Neural cell (in vitro differentiated cells): ENCODE data around the gene ATP11A. TPM values are rescaled to one million over a fixed set of nuclear protein-coding genes. Genes with fewer than 3 reads are reported as not detected.

Experiments
- H2AFZ ChIP-seq: fragments of 200-600, 300-800 bp; sonication (generic), shearing (Covaris generic); 2 replicates; pipeline ENCODE4 v1.6.0; 2014; ENCODE audit warnings: low read depth, mild to moderate bottlenecking, antibody characterized with exemption, low read length, moderate library complexity
- H3F3A ChIP-seq: fragments of 200-600 bp; shearing (Covaris generic); 2 replicates; pipeline ENCODE4 v1.6.1; 2016; ENCODE audit warnings: mild to moderate bottlenecking, moderate library complexity, mixed read lengths, antibody characterized with exemption, low read length; ENCODE audit not compliant: insufficient read depth, poor library complexity, severe bottlenecking
- H3K27ac ChIP-seq: fragments of 200-600, 300-800 bp; sonication (generic), shearing (Covaris generic); 2 replicates; pipeline ENCODE4 v1.5.1; 2014; ENCODE audit warnings: mild to moderate bottlenecking, low read length, moderate library complexity
- H3K27me3 ChIP-seq: fragments of 300-800, 200-600 bp; sonication (generic), shearing (Covaris generic); 2 replicates; pipeline ENCODE4 v1.6.0; 2014; ENCODE audit warnings: mild to moderate bottlenecking, low read depth, low read length, moderate library complexity; ENCODE audit not compliant: insufficient read depth
- H3K36me3 ChIP-seq: fragments of 300-800, 200-600 bp; sonication (generic), shearing (Covaris generic); 2 replicates; pipeline ENCODE4 v1.5.1; 2014; ENCODE audit warnings: mild to moderate bottlenecking, antibody characterized with exemption, low read length, moderate library complexity; ENCODE audit not compliant: insufficient read depth
- H3K4me2 ChIP-seq: fragments of 300-800, 200-600 bp; sonication (generic), shearing (Covaris generic); 2 replicates; pipeline ENCODE4 v1.6.0; 2014; ENCODE audit warnings: mild to moderate bottlenecking, low read length
- H3K4me3 ChIP-seq: fragments of 300-800, 200-600 bp; sonication (generic), shearing (Covaris generic); 2 replicates; pipeline ENCODE4 v1.5.1; 2014; ENCODE audit warnings: mild to moderate bottlenecking, low read length, moderate library complexity
- H3K79me2 ChIP-seq: fragments of 200-600 bp; shearing (Covaris generic); replicated peaks from 2 replicates; pipeline ENCODE4 v1.6.0; 2014; ENCODE audit warnings: mild to moderate bottlenecking, low read length, moderate library complexity; ENCODE audit not compliant: insufficient read depth
- H3K9ac ChIP-seq: fragments of 300-800, 200-600 bp; sonication (generic), shearing (Covaris generic); 2 replicates; pipeline ENCODE4 v1.6.1; 2016; ENCODE audit warnings: mild to moderate bottlenecking, low read length, mixed read lengths
- H3K9me2 ChIP-seq: fragments of 200-600 bp; shearing (Covaris generic); 2 replicates; pipeline ENCODE4 v1.6.1; 2016; ENCODE audit warnings: mild to moderate bottlenecking, low read length, mixed read lengths; ENCODE audit not compliant: insufficient read depth
- H3K9me3 ChIP-seq: fragments of 200-600, 300-800 bp; sonication (generic), shearing (Covaris generic); 2 replicates; pipeline ENCODE4 v1.6.1; 2016; ENCODE audit warnings: mild to moderate bottlenecking, mixed run types, low read length, moderate library complexity, mixed read lengths
- H4K20me1 ChIP-seq: fragments of 200-600 bp; shearing (Covaris generic); 2 replicates; pipeline ENCODE4 v1.6.1; 2016; ENCODE audit warnings: mild to moderate bottlenecking, mixed run types; ENCODE audit not compliant: insufficient read depth
- EP300 ChIP-seq: fragments of 450-650 bp; conservative IDR thresholded peaks from 2 replicates; pipeline ENCODE4 v1.6.1; 2014; ENCODE audit warnings: antibody characterized with exemption, mild to moderate bottlenecking, moderate library complexity; ENCODE audit not compliant: poor library complexity, severe bottlenecking
- EZH2 ChIP-seq: fragments of 200-600, 300-800 bp; shearing (Covaris generic), sonication (generic); IDR thresholded peaks from 2 replicates; pipeline ENCODE4 v1.6.1; 2014; ENCODE audit warnings: antibody characterized with exemption, low read length, borderline replicate concordance, mild to moderate bottlenecking; ENCODE audit not compliant: insufficient read depth, poor library complexity, severe bottlenecking
- MXI1 ChIP-seq: fragments of 450-650 bp; conservative IDR thresholded peaks from 2 replicates; pipeline ENCODE4 v1.6.1; 2014; ENCODE audit warnings: antibody characterized with exemption, mild to moderate bottlenecking; ENCODE audit not compliant: poor library complexity, severe bottlenecking
- POLR2AphosphoS5 ChIP-seq: IDR thresholded peaks from 2 replicates; pipeline ENCODE4 v1.6.1; 2012
- RAD21 ChIP-seq: fragments of 450-650 bp; conservative IDR thresholded peaks from 2 replicates; pipeline ENCODE4 v1.6.1; 2014; ENCODE audit warnings: antibody characterized with exemption, mild to moderate bottlenecking, moderate library complexity
- SMC3 ChIP-seq: fragments of 450-650 bp; conservative IDR thresholded peaks from 2 replicates; pipeline ENCODE4 v1.6.1; 2014; ENCODE audit warnings: antibody characterized with exemption, mild to moderate bottlenecking, moderate library complexity; ENCODE audit not compliant: poor library complexity
- TAF1 ChIP-seq: IDR thresholded peaks from 2 replicates; pipeline ENCODE4 v1.6.1; 2012; ENCODE audit warnings: low read depth
- polyA plus RNA-seq: library from polyadenylated mRNA; depleted of rRNA; stranded (reverse); fragments of >200 nt; gene quantifications from 2 replicates; pipeline ENCODE4 v1.2.3, GENCODE V29; 2014
- TF ChIP-seq, protein P1 (sequence below): fragments of 450-650 bp; IDR thresholded peaks from 2 replicates; pipeline ENCODE4 v1.5.1; 2014; ENCODE audit warnings: antibody characterized with exemption, mild to moderate bottlenecking, moderate library complexity; ENCODE audit not compliant: poor library complexity, severe bottlenecking
- TF ChIP-seq, protein P2 (sequence below): IDR thresholded peaks from 2 replicates; pipeline ENCODE4 v1.6.1; 2012; ENCODE audit warnings: borderline replicate concordance

Gene ATP11A
- polyA plus RNA-seq, 1 donor from 2014 or later = 3.0 TPM

DNA sequence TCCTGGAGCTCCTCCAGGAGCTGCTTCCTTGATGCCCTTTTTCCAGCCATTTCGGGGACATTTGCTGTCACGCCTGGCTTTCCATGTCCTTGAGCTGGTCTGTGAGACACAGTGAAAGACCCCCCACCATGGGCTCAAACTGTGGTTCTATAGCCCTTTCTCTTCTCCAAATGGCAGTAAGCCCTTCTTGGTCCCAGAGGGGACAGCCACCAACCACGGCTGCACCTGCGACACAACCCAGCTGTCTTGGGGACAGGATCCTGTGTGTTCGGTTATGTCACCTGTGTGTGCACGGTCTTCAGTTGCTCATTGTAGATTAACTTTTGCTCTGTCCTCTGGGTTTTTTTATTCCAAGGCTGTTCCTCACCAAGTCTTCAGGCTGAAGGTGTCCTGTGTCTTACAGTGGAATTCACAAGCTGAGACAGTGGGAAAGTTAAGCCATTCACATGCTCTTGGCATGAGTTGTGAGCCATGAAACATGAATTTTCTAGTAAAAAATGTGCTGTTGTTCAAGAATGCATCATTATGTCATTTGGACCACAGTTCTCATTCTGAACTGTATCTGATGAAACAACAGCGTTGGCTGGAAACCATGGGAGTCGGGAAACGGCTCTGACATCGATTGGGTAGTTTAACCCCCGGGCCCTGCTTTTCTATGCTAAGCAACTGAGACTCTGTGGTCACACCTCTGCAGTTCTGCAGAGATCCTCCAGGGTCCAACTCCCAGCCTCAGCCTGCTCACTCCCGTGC lies 149.7 kb downstream of the ATP11A start:
- H3K36me3 ChIP-seq = peaks cover 5% of the 10 kb centered on the region

DNA sequence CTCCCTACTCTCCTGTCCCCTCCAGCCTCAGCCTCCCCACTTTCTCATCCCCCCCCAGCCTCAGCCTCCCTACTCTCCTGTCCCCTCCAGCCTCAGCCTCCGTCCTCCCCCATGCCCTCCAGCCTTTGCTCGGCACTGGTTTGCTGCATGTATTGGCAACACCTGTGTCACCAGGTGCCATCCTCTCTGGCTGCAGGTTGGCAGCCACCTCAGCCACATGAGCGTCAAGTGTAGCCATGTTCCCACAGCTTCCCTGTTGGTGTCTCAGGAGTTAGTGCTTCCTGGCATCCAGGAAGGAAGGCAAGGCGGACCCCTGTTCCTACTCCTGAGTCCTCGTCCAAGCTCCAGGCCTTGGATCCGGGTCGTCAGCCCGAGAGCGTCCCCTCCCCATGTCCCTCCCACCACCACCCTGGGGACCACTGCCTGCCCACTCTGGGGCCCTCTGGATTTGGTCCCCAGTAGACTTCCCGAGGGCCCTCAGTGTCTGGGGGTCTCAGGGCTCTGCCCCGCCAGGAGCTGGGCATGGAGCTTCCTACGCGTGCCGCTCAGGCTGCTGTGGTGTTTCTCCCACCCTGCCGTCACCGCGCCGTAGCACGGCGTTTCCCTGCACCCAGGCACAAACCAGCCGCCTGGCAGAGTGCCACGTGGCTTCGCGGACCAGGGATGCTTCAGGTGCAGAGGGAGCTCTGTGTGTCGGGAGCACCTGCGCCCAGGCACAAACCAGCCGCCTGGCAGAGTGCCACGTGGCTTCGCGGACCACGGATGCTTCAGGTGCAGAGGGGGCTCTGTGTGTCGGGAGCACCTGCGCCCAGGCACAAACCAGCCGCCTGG lies 150.8 kb downstream of the ATP11A start:
- Histone ChIP-seq H4K20me1 (no peaks in the 10 kb centered on the region), H3K9me2 (no peaks in the 10 kb centered on the region), H3K4me3 (no peak overlapping the region), H3K79me2 (no peaks in the 10 kb centered on the region), H3K27ac (no peak overlapping the region), H3K4me2 (no peak overlapping the region), H3K9me3 (no peaks in the 10 kb centered on the region), H3F3A (no peaks in the 10 kb centered on the region), H3K27me3 (no peaks in the 10 kb centered on the region), H3K36me3 (no peaks in the 10 kb centered on the region), H2AFZ (no peak overlapping the region), H3K9ac (no peak overlapping the region)
- TF ChIP-seq SMC3 = no peak
- no peak for TF ChIP-seq EP300
- TF ChIP-seq EZH2 = no peak
- TF ChIP-seq, protein P1, sequence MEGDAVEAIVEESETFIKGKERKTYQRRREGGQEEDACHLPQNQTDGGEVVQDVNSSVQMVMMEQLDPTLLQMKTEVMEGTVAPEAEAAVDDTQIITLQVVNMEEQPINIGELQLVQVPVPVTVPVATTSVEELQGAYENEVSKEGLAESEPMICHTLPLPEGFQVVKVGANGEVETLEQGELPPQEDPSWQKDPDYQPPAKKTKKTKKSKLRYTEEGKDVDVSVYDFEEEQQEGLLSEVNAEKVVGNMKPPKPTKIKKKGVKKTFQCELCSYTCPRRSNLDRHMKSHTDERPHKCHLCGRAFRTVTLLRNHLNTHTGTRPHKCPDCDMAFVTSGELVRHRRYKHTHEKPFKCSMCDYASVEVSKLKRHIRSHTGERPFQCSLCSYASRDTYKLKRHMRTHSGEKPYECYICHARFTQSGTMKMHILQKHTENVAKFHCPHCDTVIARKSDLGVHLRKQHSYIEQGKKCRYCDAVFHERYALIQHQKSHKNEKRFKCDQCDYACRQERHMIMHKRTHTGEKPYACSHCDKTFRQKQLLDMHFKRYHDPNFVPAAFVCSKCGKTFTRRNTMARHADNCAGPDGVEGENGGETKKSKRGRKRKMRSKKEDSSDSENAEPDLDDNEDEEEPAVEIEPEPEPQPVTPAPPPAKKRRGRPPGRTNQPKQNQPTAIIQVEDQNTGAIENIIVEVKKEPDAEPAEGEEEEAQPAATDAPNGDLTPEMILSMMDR = no peak
- no peak for TF ChIP-seq POLR2AphosphoS5
- TF ChIP-seq, protein P2, sequence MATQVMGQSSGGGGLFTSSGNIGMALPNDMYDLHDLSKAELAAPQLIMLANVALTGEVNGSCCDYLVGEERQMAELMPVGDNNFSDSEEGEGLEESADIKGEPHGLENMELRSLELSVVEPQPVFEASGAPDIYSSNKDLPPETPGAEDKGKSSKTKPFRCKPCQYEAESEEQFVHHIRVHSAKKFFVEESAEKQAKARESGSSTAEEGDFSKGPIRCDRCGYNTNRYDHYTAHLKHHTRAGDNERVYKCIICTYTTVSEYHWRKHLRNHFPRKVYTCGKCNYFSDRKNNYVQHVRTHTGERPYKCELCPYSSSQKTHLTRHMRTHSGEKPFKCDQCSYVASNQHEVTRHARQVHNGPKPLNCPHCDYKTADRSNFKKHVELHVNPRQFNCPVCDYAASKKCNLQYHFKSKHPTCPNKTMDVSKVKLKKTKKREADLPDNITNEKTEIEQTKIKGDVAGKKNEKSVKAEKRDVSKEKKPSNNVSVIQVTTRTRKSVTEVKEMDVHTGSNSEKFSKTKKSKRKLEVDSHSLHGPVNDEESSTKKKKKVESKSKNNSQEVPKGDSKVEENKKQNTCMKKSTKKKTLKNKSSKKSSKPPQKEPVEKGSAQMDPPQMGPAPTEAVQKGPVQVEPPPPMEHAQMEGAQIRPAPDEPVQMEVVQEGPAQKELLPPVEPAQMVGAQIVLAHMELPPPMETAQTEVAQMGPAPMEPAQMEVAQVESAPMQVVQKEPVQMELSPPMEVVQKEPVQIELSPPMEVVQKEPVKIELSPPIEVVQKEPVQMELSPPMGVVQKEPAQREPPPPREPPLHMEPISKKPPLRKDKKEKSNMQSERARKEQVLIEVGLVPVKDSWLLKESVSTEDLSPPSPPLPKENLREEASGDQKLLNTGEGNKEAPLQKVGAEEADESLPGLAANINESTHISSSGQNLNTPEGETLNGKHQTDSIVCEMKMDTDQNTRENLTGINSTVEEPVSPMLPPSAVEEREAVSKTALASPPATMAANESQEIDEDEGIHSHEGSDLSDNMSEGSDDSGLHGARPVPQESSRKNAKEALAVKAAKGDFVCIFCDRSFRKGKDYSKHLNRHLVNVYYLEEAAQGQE = no peak
- TF ChIP-seq TAF1 = no peak

More for the DNA sequence above, 149.7 kb downstream of the ATP11A start:
- no peaks in the 10 kb centered on the region for H3K9me3 ChIP-seq
- no peak overlapping the region for H3K4me2 ChIP-seq
- no peak overlapping the region for H2AFZ ChIP-seq
- no peaks in the 10 kb centered on the region for H3K79me2 ChIP-seq
- H3K4me3 ChIP-seq = no peak overlapping the region
- TF ChIP-seq TAF1 (no peak), RAD21 (no peak), SMC3 (no peak), EZH2 (no peak), POLR2AphosphoS5 (no peak), EP300 (no peak), MXI1 (no peak)
- TF ChIP-seq, protein P2 = no peak
- TF ChIP-seq, protein P1 = no peak
- H3F3A ChIP-seq = no peaks in the 10 kb centered on the region
- H3K27me3 ChIP-seq = no peaks in the 10 kb centered on the region
- no peak overlapping the region for H3K27ac ChIP-seq
- H3K9ac ChIP-seq = no peak overlapping the region
- no peaks in the 10 kb centered on the region for H4K20me1 ChIP-seq
- H3K9me2 ChIP-seq = no peaks in the 10 kb centered on the region
